AG04449 (cell line): ENCODE data around the gene DNAAF3.
"Not testable (repeated sequence)": the region's sequence is repeated elsewhere in the genome, so short reads cannot be mapped to it uniquely, and the experiment has no call there.

ENCODE experiments used
- CTCF ChIA-PET: fragments of 350-600 bp; formaldehyde crosslinking; extraction: SDS; loops from one replicate; lab custom pipeline; 2021; ENCODE audit warnings: antibody characterized with exemption; lab: Yijun Ruan, JAX
- POLR2A ChIA-PET: fragments of 400-600, 350-600 bp; formaldehyde crosslinking; extraction: SDS; loops from one replicate; lab custom pipeline; 2020; ENCODE audit warnings: antibody characterized with exemption, inconsistent platforms; lab: Yijun Ruan, JAX
- DNase-seq: peaks from one replicate; pipeline ENCODE4 v3.0.0-alpha.2; 2010; ENCODE audit warnings: low read depth, low spot score
- H3K4me3 ChIP-seq: 2 replicates; pipeline ENCODE4 v1.5.1; 2011; ENCODE audit warnings: low read depth, mild to moderate bottlenecking, control low read depth, low read length
- CTCF ChIP-seq: IDR thresholded peaks from one replicate; pipeline ENCODE4 v1.5.1; 2011; ENCODE audit warnings: mild to moderate bottlenecking, moderate library complexity, low read length, control low read depth, inconsistent platforms; ENCODE audit not compliant: insufficient read depth; ENCODE audit errors: missing control alignments

Gene DNAAF3

GRCh38 chr19:55206664-55207500 is 40.5 kb upstream of the DNAAF3 start:
- POLR2A ChIA-PET, result interaction anchor here (1.1 to 1.3 kb wide), 3 partner anchors 10 to 201 kb away, joined by 3 read pairs; partner anchors contain the start of gene UBE2S
- DNase-seq, result no peak
- no peak for TF ChIP-seq CTCF
- H3K4me3 ChIP-seq, result peak overlapping the region; percentile 40
- CTCF ChIA-PET, result interaction anchor here (1.4 kb wide), 1 partner anchor 211 kb away, joined by 3 read pairs; no protein-coding TSS in a partner anchor

- POLR2A ChIA-PET, DNase-seq, H3K4me3 ChIP-seq: not testable (repeated sequence)
- peak; percentile 6 for TF ChIP-seq CTCF
- CTCF ChIA-PET, result interaction anchor here (2.1 kb wide), 1 partner anchor 42 kb away, joined by 6 read pairs; no protein-coding TSS in a partner anchor
Measured at GRCh38 chr19:55202199-55202598, 35.8 kb upstream of the DNAAF3 start.

GRCh38 chr19:55199620-55200204 is 33.3 kb upstream of the DNAAF3 start:
- ChIA-PET CTCF (no interaction called here), POLR2A (no interaction called here)
- no peak for DNase-seq
- no peak for TF ChIP-seq CTCF
- no peak overlapping the region for H3K4me3 ChIP-seq

GRCh38 chr19:55198651-55199050 is 32.2 kb upstream of the DNAAF3 start:
- no peak overlapping the region for H3K4me3 ChIP-seq
- DNase-seq, result no peak
- POLR2A ChIA-PET, result no interaction called here
- CTCF ChIA-PET, result interaction anchor here (0.9 to 1.8 kb wide), 4 partner anchors 21 to 220 kb away, joined by 3 to 6 read pairs (median 4); no protein-coding TSS in a partner anchor
- TF ChIP-seq CTCF, result no peak

GRCh38 chr19:55197528-55197927 is 31.1 kb upstream of the DNAAF3 start:
- ChIA-PET CTCF (interaction anchor here (1.0 to 1.8 kb wide), 3 partner anchors 12 to 221 kb away, joined by 3 to 6 read pairs (median 4); partner anchors contain the start of gene PTPRH), POLR2A (no interaction called here)
- no peak for DNase-seq
- H3K4me3 ChIP-seq, result no peak overlapping the region
- TF ChIP-seq CTCF, result no peak

- POLR2A ChIA-PET, result no interaction called here
- no peak for DNase-seq
- CTCF ChIA-PET, result no interaction called here
- TF ChIP-seq CTCF, result no peak
- H3K4me3 ChIP-seq, result no peak overlapping the region
Measured at GRCh38 chr19:55196803-55197202, 30.4 kb upstream of the DNAAF3 start.
